Measurements from ENCODE around the gene TPRG1L.

TPRG1L gene

GRCh38 chr1:3634059-3634800 is 9.4 kb downstream of the TPRG1L start:
- ATAC-seq (ENCODE audit: low read depth), result no peak
- peaks cover 43% of the 10 kb centered on the region for H3K36me3 ChIP-seq (ENCODE audit: low read depth)
- no peak for TF ChIP-seq CTCF (IDR thresholded peaks at IDR 0.05; ENCODE audit: poor library complexity, severe bottlenecking)

GRCh38 chr1:3636080-3636479 is 11.3 kb downstream of the TPRG1L start:
- Histone ChIP-seq H3K27me3 (ENCODE audit: insufficient read depth, poor library complexity, severe bottlenecking) (no peaks in the 10 kb centered on the region), H3K9me3 (ENCODE audit: severe bottlenecking) (no peaks in the 10 kb centered on the region), H3K36me3 (ENCODE audit: low read depth) (peaks cover 39% of the 10 kb centered on the region), H3K4me1 (ENCODE audit: insufficient read depth, poor library complexity, severe bottlenecking) (no peaks in the 10 kb centered on the region), H3K4me3 (ENCODE audit: severe bottlenecking) (no peak overlapping the region), H3K27ac (ENCODE audit: poor library complexity, severe bottlenecking) (no peak overlapping the region)
- no peak for DNase-seq (ENCODE audit: low spot score)
- no peak for TF ChIP-seq CTCF (IDR thresholded peaks at IDR 0.05; ENCODE audit: poor library complexity, severe bottlenecking)
- ATAC-seq (ENCODE audit: low read depth), result no peak

More at GRCh38 chr1:3634059-3634800, 9.4 kb downstream of the TPRG1L start:
- no peak overlapping the region for H3K4me3 ChIP-seq (ENCODE audit: severe bottlenecking)
- H3K27ac ChIP-seq (ENCODE audit: poor library complexity, severe bottlenecking), result no peak overlapping the region
- H3K9me3 ChIP-seq (ENCODE audit: severe bottlenecking), result no peaks in the 10 kb centered on the region
- no peaks in the 10 kb centered on the region for H3K4me1 ChIP-seq (ENCODE audit: insufficient read depth, poor library complexity, severe bottlenecking)
- DNase-seq (ENCODE audit: low spot score), result no peak
- no peaks in the 10 kb centered on the region for H3K27me3 ChIP-seq (ENCODE audit: insufficient read depth, poor library complexity, severe bottlenecking)

- no peak for ATAC-seq (ENCODE audit: low read depth)
Observed at GRCh38 chr1:3636531-3636930, 11.7 kb downstream of the TPRG1L start.

GRCh38 chr1:3638027-3638426 is 13.2 kb downstream of the TPRG1L start:
- Histone ChIP-seq H3K27me3 (ENCODE audit: insufficient read depth, poor library complexity, severe bottlenecking) (no peaks in the 10 kb centered on the region), H3K9me3 (ENCODE audit: severe bottlenecking) (no peaks in the 10 kb centered on the region), H3K4me3 (ENCODE audit: severe bottlenecking) (no peak overlapping the region), H3K4me1 (ENCODE audit: insufficient read depth, poor library complexity, severe bottlenecking) (no peaks in the 10 kb centered on the region), H3K36me3 (ENCODE audit: low read depth) (peaks cover 35% of the 10 kb centered on the region), H3K27ac (ENCODE audit: poor library complexity, severe bottlenecking) (no peak overlapping the region)
- no peak for DNase-seq (ENCODE audit: low spot score)
- no peak for TF ChIP-seq CTCF (IDR thresholded peaks at IDR 0.05; ENCODE audit: poor library complexity, severe bottlenecking)
- no peak for ATAC-seq (ENCODE audit: low read depth)

More at GRCh38 chr1:3636531-3636930, 11.7 kb downstream of the TPRG1L start:
- no peaks in the 10 kb centered on the region for H3K4me1 ChIP-seq (ENCODE audit: insufficient read depth, poor library complexity, severe bottlenecking)
- no peak for TF ChIP-seq CTCF (IDR thresholded peaks at IDR 0.05; ENCODE audit: poor library complexity, severe bottlenecking)
- H3K27ac ChIP-seq (ENCODE audit: poor library complexity, severe bottlenecking), result no peak overlapping the region
- no peaks in the 10 kb centered on the region for H3K27me3 ChIP-seq (ENCODE audit: insufficient read depth, poor library complexity, severe bottlenecking)
- no peak overlapping the region for H3K4me3 ChIP-seq (ENCODE audit: severe bottlenecking)
- H3K36me3 ChIP-seq (ENCODE audit: low read depth), result peaks cover 39% of the 10 kb centered on the region
- DNase-seq (ENCODE audit: low spot score), result no peak
- H3K9me3 ChIP-seq (ENCODE audit: severe bottlenecking), result no peaks in the 10 kb centered on the region

- Histone ChIP-seq H3K27ac (ENCODE audit: poor library complexity, severe bottlenecking) (no peak overlapping the region), H3K9me3 (ENCODE audit: severe bottlenecking) (no peaks in the 10 kb centered on the region), H3K36me3 (ENCODE audit: low read depth) (peaks cover 35% of the 10 kb centered on the region), H3K27me3 (ENCODE audit: insufficient read depth, poor library complexity, severe bottlenecking) (no peaks in the 10 kb centered on the region), H3K4me1 (ENCODE audit: insufficient read depth, poor library complexity, severe bottlenecking) (no peaks in the 10 kb centered on the region), H3K4me3 (ENCODE audit: severe bottlenecking) (no peak overlapping the region)
- no peak for DNase-seq (ENCODE audit: low spot score)
- ATAC-seq (ENCODE audit: low read depth), result no peak
- TF ChIP-seq CTCF (IDR thresholded peaks at IDR 0.05; ENCODE audit: poor library complexity, severe bottlenecking), result no peak
Observed at GRCh38 chr1:3638676-3639075, 13.9 kb downstream of the TPRG1L start.
